H1 (cell line): ENCODE data around the gene ENTREP3. TPM values are rescaled to one million over a fixed set of nuclear protein-coding genes. Genes with fewer than 3 reads are reported as not detected.

Source experiments
- polyA plus RNA-seq, 7 experiments: library from polyadenylated mRNA; depleted of rRNA in 3 of 7; stranded (reverse) in 5 of 7; unstranded in 2 of 7; fragments of >200 nt in 5 of 7; fragments of 200-250 nt in 2 of 7; gene quantifications; 1 replicate in 5 of 7; 2 replicates in 1 of 7; 4 replicates in 1 of 7; pipeline versions ENCODE4 v1.2.1 to v1.2.3, GENCODE V29; 2011 to 2013; ENCODE audit warnings: missing spikeins in 2 of 7, mixed read lengths in 2 of 7
- total RNA-seq: library from RNA; stranded (reverse); fragmentation: NEBNext Ultra II Directional; extraction: Animal tissue kit (Norgen Biotek cat#: 25700); gene quantifications from 2 replicates; pipeline ENCODE4 v1.2.1, GENCODE V29; 2021

Gene ENTREP3
- total and polyA plus RNA-seq, 2 of the 8 experiments (the other 6 are each of a cell fraction or from before 2014, with no cell fraction given): 22.8 to 52.2 TPM

Other genes with a start within 250 kb of the ENTREP3 start
- gene DCST2, start 221.7 kb downstream of the ENTREP3 start, total RNA-seq: 0.43 TPM in 1 of 2 replicates, not detected in the other
- 1.7 and 2.1 TPM in 2 replicates for gene DCST2, start 221.7 kb downstream of the ENTREP3 start, polyA plus RNA-seq (2011; rRNA removed)
- gene DCST1, start 221.7 kb downstream of the ENTREP3 start, total RNA-seq: not detected in 2 replicates
- 0.03 TPM in 1 of 2 replicates, not detected in the other for gene DCST1, start 221.7 kb downstream of the ENTREP3 start, polyA plus RNA-seq (2011; rRNA removed)
- 32.2 and 32.9 TPM in 2 replicates for gene ADAM15, start 204.2 kb downstream of the ENTREP3 start, total RNA-seq
- 37.6 and 51.2 TPM in 2 replicates for gene ADAM15, start 204.2 kb downstream of the ENTREP3 start, polyA plus RNA-seq (2011; rRNA removed)
- gene EFNA4, start 191.7 kb downstream of the ENTREP3 start, total RNA-seq: 18.5 and 21.9 TPM in 2 replicates
- 23.2 and 23.9 TPM in 2 replicates for gene EFNA4, start 191.7 kb downstream of the ENTREP3 start, polyA plus RNA-seq (2011; rRNA removed)
- gene EFNA3, start 176.6 kb downstream of the ENTREP3 start, total RNA-seq: 10.8 and 11.6 TPM in 2 replicates
- 13.8 and 18.7 TPM in 2 replicates for gene EFNA3, start 176.6 kb downstream of the ENTREP3 start, polyA plus RNA-seq (2011; rRNA removed)
- gene EFNA1, start 127.6 kb downstream of the ENTREP3 start, total RNA-seq: 4.0 and 4.9 TPM in 2 replicates
- 11.8 and 14.6 TPM in 2 replicates for gene EFNA1, start 127.6 kb downstream of the ENTREP3 start, polyA plus RNA-seq (2011; rRNA removed)
- gene SLC50A1, start 119.6 kb downstream of the ENTREP3 start, total RNA-seq: 36.5 and 41.6 TPM in 2 replicates
- gene SLC50A1, start 119.6 kb downstream of the ENTREP3 start, polyA plus RNA-seq (2011; rRNA removed): 80.7 and 90.8 TPM in 2 replicates
- gene DPM3, start 115.0 kb downstream of the ENTREP3 start, total RNA-seq: 44.8 and 49.3 TPM in 2 replicates
- 227 and 349 TPM in 2 replicates for gene DPM3, start 115.0 kb downstream of the ENTREP3 start, polyA plus RNA-seq (2011; rRNA removed)
- gene KRTCAP2, start 82.2 kb downstream of the ENTREP3 start, total RNA-seq: 146 TPM in 2 replicates
- 317 and 419 TPM in 2 replicates for gene KRTCAP2, start 82.2 kb downstream of the ENTREP3 start, polyA plus RNA-seq (2011; rRNA removed)
- gene TRIM46, start 81.6 kb downstream of the ENTREP3 start, total RNA-seq: 15.0 and 15.5 TPM in 2 replicates
- gene TRIM46, start 81.6 kb downstream of the ENTREP3 start, polyA plus RNA-seq (2011; rRNA removed): 21.6 and 34.7 TPM in 2 replicates
- gene THBS3, start 47.6 kb downstream of the ENTREP3 start, total RNA-seq: 2.6 and 3.0 TPM in 2 replicates
- gene THBS3, start 47.6 kb downstream of the ENTREP3 start, polyA plus RNA-seq (2011; rRNA removed): 3.5 and 5.0 TPM in 2 replicates
- gene MTX1, start 46.8 kb downstream of the ENTREP3 start, total RNA-seq: 47.9 and 55.0 TPM in 2 replicates
- 131 and 161 TPM in 2 replicates for gene MTX1, start 46.8 kb downstream of the ENTREP3 start, polyA plus RNA-seq (2011; rRNA removed)
- gene SCAMP3, start 6.9 kb upstream of the ENTREP3 start, total RNA-seq: 48.9 and 50.0 TPM in 2 replicates
- 143 and 151 TPM in 2 replicates for gene SCAMP3, start 6.9 kb upstream of the ENTREP3 start, polyA plus RNA-seq (2011; rRNA removed)
- 58.2 and 62.2 TPM in 2 replicates for gene CLK2, start 18.0 kb upstream of the ENTREP3 start, total RNA-seq
- gene CLK2, start 18.0 kb upstream of the ENTREP3 start, polyA plus RNA-seq (2011; rRNA removed): 76.0 and 98.8 TPM in 2 replicates
- gene HCN3, start 22.0 kb upstream of the ENTREP3 start, total RNA-seq: 5.5 and 6.4 TPM in 2 replicates
- gene HCN3, start 22.0 kb upstream of the ENTREP3 start, polyA plus RNA-seq (2011; rRNA removed): 7.3 and 8.8 TPM in 2 replicates
- 2.3 and 2.4 TPM in 2 replicates for gene PKLR, start 46.0 kb upstream of the ENTREP3 start, total RNA-seq
- gene PKLR, start 46.0 kb upstream of the ENTREP3 start, polyA plus RNA-seq (2011; rRNA removed): 7.5 and 9.9 TPM in 2 replicates
- 368 and 370 TPM in 2 replicates for gene FDPS, start 53.4 kb upstream of the ENTREP3 start, total RNA-seq
- gene FDPS, start 53.4 kb upstream of the ENTREP3 start, polyA plus RNA-seq (2011; rRNA removed): 234 and 267 TPM in 2 replicates
- 54.6 and 59.8 TPM in 2 replicates for gene RUSC1, start 65.4 kb upstream of the ENTREP3 start, total RNA-seq
- 90.4 and 117 TPM in 2 replicates for gene RUSC1, start 65.4 kb upstream of the ENTREP3 start, polyA plus RNA-seq (2011; rRNA removed)